GM18951 (cell line): ENCODE measurements around the gene CDC34.

ENCODE experiments used
- POLR2A ChIP-seq: IDR thresholded peaks from 4 replicates; pipeline ENCODE4 v1.6.1; 2011; ENCODE audit warnings: mild to moderate bottlenecking; ENCODE audit not compliant: insufficient read length, insufficient read depth; ENCODE audit errors: extremely low read depth
- in situ Hi-C: fragments of 300-500 bp; cut with MboI; formaldehyde crosslinking; loops from one replicate; pipeline ENCODE4 v1.12.0; 2022; ENCODE audit warnings: low sequenced_read_pairs, mixed read lengths, inconsistent platforms; ENCODE audit not compliant: unreplicated experiment

CDC34 gene

GRCh38 chr19:531753-532560, at the start of gene CDC34:
TSS of gene CDC34 (plus strand) at chr19:531760. CDS start at chr19:531932, 172 bp downstream.
- peak; percentile 89 for TF ChIP-seq POLR2A
- in situ Hi-C loops, result no loop called here

- in situ Hi-C loops, result no loop called here
- no peak for TF ChIP-seq POLR2A
These were observed 49.1 kb upstream of the CDC34 start for GRCh38 chr19:482186-483041.

GRCh38 chr19:483332-484072, 48.1 kb upstream of the CDC34 start:
- no peak for TF ChIP-seq POLR2A
- in situ Hi-C loops, result no loop called here

GRCh38 chr19:484494-484893, 47.1 kb upstream of the CDC34 start:
- TF ChIP-seq POLR2A, result no peak
- in situ Hi-C loops, result no loop called here

GRCh38 chr19:485077-485476, 46.5 kb upstream of the CDC34 start:
- TF ChIP-seq POLR2A, result no peak
- in situ Hi-C loops, result no loop called here

GRCh38 chr19:485583-486236, 45.9 kb upstream of the CDC34 start:
- TF ChIP-seq POLR2A, result no peak

GRCh38 chr19:488505-489417, 42.8 kb upstream of the CDC34 start:
- in situ Hi-C loops, result no loop called here
- peak; percentile 91 for TF ChIP-seq POLR2A

More at GRCh38 chr19:485583-486236, 45.9 kb upstream of the CDC34 start:
- in situ Hi-C loops, result no loop called here

- in situ Hi-C loops, result no loop called here
- TF ChIP-seq POLR2A, result no peak
These were observed 42.0 kb upstream of the CDC34 start for GRCh38 chr19:489418-490196.

GRCh38 chr19:491146-491741, 40.3 kb upstream of the CDC34 start:
- no peak for TF ChIP-seq POLR2A
- in situ Hi-C loops, result no loop called here

- in situ Hi-C loops, result no loop called here
- no peak for TF ChIP-seq POLR2A
These were observed 39.4 kb upstream of the CDC34 start for GRCh38 chr19:492091-492531.

GRCh38 chr19:493391-494170, 38.0 kb upstream of the CDC34 start:
- TF ChIP-seq POLR2A, result no peak
- in situ Hi-C loops, result no loop called here
